ENCODE measurements around the gene SUN5. TPM values are rescaled to one million over a fixed set of nuclear protein-coding genes. Genes with fewer than 3 reads are reported as not detected.

SUN5 gene
- total and polyA plus RNA-seq, 3 experiments from 2014 or later = not detected

- CTCF ChIA-PET = interaction anchor here (1.7 kb wide), 1 partner anchor 11 kb away, joined by 4 read pairs; no protein-coding TSS in a partner anchor
- Histone ChIP-seq H3K4me3 (ENCODE audit: low read length) (no peak overlapping the region), H3K27me3 (ENCODE audit: insufficient read depth, low read length, poor library complexity, severe bottlenecking) (no peaks in the 10 kb centered on the region), H3K36me3 (ENCODE audit: insufficient read depth, low read length) (no peaks in the 10 kb centered on the region), H3K9me3 (ENCODE audit: low read length) (no peaks in the 10 kb centered on the region), H3K4me1 (ENCODE audit: insufficient read depth, low read length) (peaks cover 31% of the 10 kb centered on the region), H3K27ac (ENCODE audit: low read depth, low read length) (no peak overlapping the region)
- POLR2A ChIA-PET = no interaction called here
- Mint-ChIP-seq H3K36me3 (peaks cover 0 to 8% (median 0%) of the 10 kb centered on the region in 3 donors), H3K27me3 (no peaks in the 10 kb centered on the region), H3K4me3 (no peak overlapping the region), H3K4me1 (peaks cover 5 to 7% (median 7%) of the 10 kb centered on the region in 3 donors), H3K27ac (peak overlapping the region in 1 of 8 donors; percentile 24), H3K9me3 (peaks cover 0 to 5% (median 2%) of the 10 kb centered on the region in 5 donors)
- DNase-seq = no peak
Measured at GRCh38 chr20:32989507-32990283, 14.5 kb downstream of the SUN5 start.

- Histone ChIP-seq H3K27ac (ENCODE audit: low read depth, low read length) (no peak overlapping the region), H3K4me3 (ENCODE audit: low read length) (no peak overlapping the region), H3K27me3 (ENCODE audit: insufficient read depth, low read length, poor library complexity, severe bottlenecking) (no peaks in the 10 kb centered on the region), H3K36me3 (ENCODE audit: insufficient read depth, low read length) (no peaks in the 10 kb centered on the region), H3K9me3 (ENCODE audit: low read length) (no peaks in the 10 kb centered on the region), H3K4me1 (ENCODE audit: insufficient read depth, low read length) (peaks cover 19% of the 10 kb centered on the region)
- no peak overlapping the region for H3K4me3 Mint-ChIP-seq
- peaks cover 5 to 12% (median 7%) of the 10 kb centered on the region in 3 donors for H3K4me1 Mint-ChIP-seq
- DNase-seq = no peak
- no peaks in the 10 kb centered on the region for H3K27me3 Mint-ChIP-seq
- H3K27ac Mint-ChIP-seq = no peak overlapping the region
- ChIA-PET CTCF (interaction anchor here (1.2 kb wide), 1 partner anchor 17 kb away, joined by 3 read pairs; the partner anchor contains the start of gene SUN5), POLR2A (no interaction called here)
- peaks cover 0 to 3% (median 0%) of the 10 kb centered on the region in 3 donors for H3K36me3 Mint-ChIP-seq
- no peaks in the 10 kb centered on the region for H3K9me3 Mint-ChIP-seq
Measured at GRCh38 chr20:32988008-32988407, 16.2 kb downstream of the SUN5 start.

- Histone ChIP-seq H3K36me3 (ENCODE audit: insufficient read depth, low read length) (no peaks in the 10 kb centered on the region), H3K4me3 (ENCODE audit: low read length) (no peak overlapping the region), H3K4me1 (ENCODE audit: insufficient read depth, low read length) (peaks cover 18% of the 10 kb centered on the region), H3K27ac (ENCODE audit: low read depth, low read length) (no peak overlapping the region), H3K27me3 (ENCODE audit: insufficient read depth, low read length, poor library complexity, severe bottlenecking) (no peaks in the 10 kb centered on the region), H3K9me3 (ENCODE audit: low read length) (no peaks in the 10 kb centered on the region)
- CTCF ChIA-PET = interaction anchor here (0.9 to 1.2 kb wide), 2 partner anchors 13 to 18 kb away, joined by 3 read pairs; partner anchors contain the start of gene SUN5
- H3K27me3 Mint-ChIP-seq = no peaks in the 10 kb centered on the region
- no peak overlapping the region for H3K4me3 Mint-ChIP-seq
- peaks cover 5 to 12% (median 7%) of the 10 kb centered on the region in 3 donors for H3K4me1 Mint-ChIP-seq
- peaks cover 0 to 3% (median 0%) of the 10 kb centered on the region in 3 donors for H3K36me3 Mint-ChIP-seq
- POLR2A ChIA-PET = no interaction called here
- H3K9me3 Mint-ChIP-seq = no peaks in the 10 kb centered on the region
- H3K27ac Mint-ChIP-seq = peak overlapping the region in 1 of 8 donors; percentile 38
- DNase-seq = no peak
Measured at GRCh38 chr20:32987044-32987825, 17.0 kb downstream of the SUN5 start.

- no peaks in the 10 kb centered on the region for H3K9me3 Mint-ChIP-seq
- H3K36me3 ChIP-seq (ENCODE audit: insufficient read depth, low read length) = no peaks in the 10 kb centered on the region
- no peaks in the 10 kb centered on the region for H3K27me3 ChIP-seq (ENCODE audit: insufficient read depth, low read length, poor library complexity, severe bottlenecking)
- peaks cover 10% of the 10 kb centered on the region for H3K4me1 ChIP-seq (ENCODE audit: insufficient read depth, low read length)
- no peak for DNase-seq
- no peak overlapping the region for H3K4me3 ChIP-seq (ENCODE audit: low read length)
- H3K27ac Mint-ChIP-seq = peak overlapping the region in 4 of 8 donors; percentile 6 to 57 (median 43)
- H3K27me3 Mint-ChIP-seq = no peaks in the 10 kb centered on the region
- H3K4me3 Mint-ChIP-seq = no peak overlapping the region
- H3K4me1 Mint-ChIP-seq = peaks cover 7 to 13% (median 9%) of the 10 kb centered on the region in 3 donors
- ChIA-PET CTCF (interaction anchor here (0.7 to 0.9 kb wide), 2 partner anchors 12 to 13 kb away, joined by 3 read pairs; no protein-coding TSS in a partner anchor), POLR2A (no interaction called here)
- no peak overlapping the region for H3K27ac ChIP-seq (ENCODE audit: low read depth, low read length)
- H3K9me3 ChIP-seq (ENCODE audit: low read length) = no peaks in the 10 kb centered on the region
- peaks cover 0 to 3% (median 0%) of the 10 kb centered on the region in 3 donors for H3K36me3 Mint-ChIP-seq
Measured at GRCh38 chr20:32986331-32986966, 17.8 kb downstream of the SUN5 start.

GRCh38 chr20:32985596-32985995 is 18.6 kb downstream of the SUN5 start:
- H3K36me3 Mint-ChIP-seq = no peaks in the 10 kb centered on the region
- no peak overlapping the region for H3K4me3 Mint-ChIP-seq
- H3K27ac Mint-ChIP-seq = peak overlapping the region in 1 of 8 donors; percentile 14
- DNase-seq = no peak
- Histone ChIP-seq H3K36me3 (ENCODE audit: insufficient read depth, low read length) (no peaks in the 10 kb centered on the region), H3K27me3 (ENCODE audit: insufficient read depth, low read length, poor library complexity, severe bottlenecking) (no peaks in the 10 kb centered on the region), H3K27ac (ENCODE audit: low read depth, low read length) (no peak overlapping the region), H3K4me3 (ENCODE audit: low read length) (no peak overlapping the region), H3K4me1 (ENCODE audit: insufficient read depth, low read length) (peaks cover 1% of the 10 kb centered on the region), H3K9me3 (ENCODE audit: low read length) (no peaks in the 10 kb centered on the region)
- no peaks in the 10 kb centered on the region for H3K27me3 Mint-ChIP-seq
- ChIA-PET CTCF (no interaction called here), POLR2A (no interaction called here)
- H3K4me1 Mint-ChIP-seq = peaks cover 3 to 11% (median 4%) of the 10 kb centered on the region in 3 donors
- H3K9me3 Mint-ChIP-seq = no peaks in the 10 kb centered on the region

- no peaks in the 10 kb centered on the region for H3K27me3 ChIP-seq (ENCODE audit: insufficient read depth, low read length, poor library complexity, severe bottlenecking)
- H3K4me1 ChIP-seq (ENCODE audit: insufficient read depth, low read length) = no peaks in the 10 kb centered on the region
- H3K9me3 Mint-ChIP-seq = no peaks in the 10 kb centered on the region
- no peaks in the 10 kb centered on the region for H3K36me3 ChIP-seq (ENCODE audit: insufficient read depth, low read length)
- no peak overlapping the region for H3K27ac ChIP-seq (ENCODE audit: low read depth, low read length)
- no peaks in the 10 kb centered on the region for H3K9me3 ChIP-seq (ENCODE audit: low read length)
- no peaks in the 10 kb centered on the region for H3K36me3 Mint-ChIP-seq
- H3K4me1 Mint-ChIP-seq = peaks cover 3 to 12% (median 4%) of the 10 kb centered on the region in 3 donors
- H3K4me3 Mint-ChIP-seq = no peak overlapping the region
- POLR2A ChIA-PET = no interaction called here
- no peaks in the 10 kb centered on the region for H3K27me3 Mint-ChIP-seq
- no peak for DNase-seq
- CTCF ChIA-PET = no interaction called here
- H3K27ac Mint-ChIP-seq = peak overlapping the region in 2 of 8 donors; percentile 47 to 54
- H3K4me3 ChIP-seq (ENCODE audit: low read length) = no peak overlapping the region
Measured at GRCh38 chr20:32984631-32985354, 19.4 kb downstream of the SUN5 start.

DNA sequence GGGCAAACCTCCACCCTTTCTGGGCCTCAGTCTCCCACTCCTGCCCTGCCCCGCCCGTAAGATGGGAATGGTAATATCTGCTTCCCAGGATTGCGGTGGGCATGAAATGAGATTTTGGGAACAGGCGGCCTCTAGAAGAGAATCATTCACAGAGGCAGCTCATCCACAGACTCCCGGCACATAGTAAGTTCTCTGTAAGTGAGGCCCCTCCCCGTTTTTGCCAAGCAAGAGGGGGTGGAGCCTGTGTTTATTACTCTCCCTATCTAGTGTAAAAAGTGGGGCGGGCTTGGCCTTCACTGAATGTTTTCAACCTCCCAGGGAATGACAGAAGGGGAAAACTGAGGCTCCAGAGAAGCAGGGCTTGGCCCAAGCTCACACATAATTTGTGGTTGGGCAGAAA is 20.0 kb downstream of the SUN5 start:
- Histone ChIP-seq H3K4me1 (ENCODE audit: insufficient read depth, low read length) (no peaks in the 10 kb centered on the region), H3K4me3 (ENCODE audit: low read length) (no peak overlapping the region), H3K27me3 (ENCODE audit: insufficient read depth, low read length, poor library complexity, severe bottlenecking) (no peaks in the 10 kb centered on the region), H3K9me3 (ENCODE audit: low read length) (no peaks in the 10 kb centered on the region), H3K36me3 (ENCODE audit: insufficient read depth, low read length) (no peaks in the 10 kb centered on the region), H3K27ac (ENCODE audit: low read depth, low read length) (no peak overlapping the region)
- no peak overlapping the region for H3K27ac Mint-ChIP-seq
- no peak overlapping the region for H3K4me3 Mint-ChIP-seq
- ChIA-PET CTCF (no interaction called here), POLR2A (no interaction called here)
- no peaks in the 10 kb centered on the region for H3K27me3 Mint-ChIP-seq
- no peaks in the 10 kb centered on the region for H3K36me3 Mint-ChIP-seq
- no peak for DNase-seq
- H3K4me1 Mint-ChIP-seq = peaks cover 3 to 16% (median 4%) of the 10 kb centered on the region in 3 donors
- no peaks in the 10 kb centered on the region for H3K9me3 Mint-ChIP-seq

Measured in CD8-positive, alpha-beta memory T cell (primary cell).